Activated CD8-positive, alpha-beta T cell treated with anti-CD3 and anti-CD28 coated beads for 36 hours (primary cell): ENCODE measurements around the gene UBTF. TPM values are rescaled to one million over a fixed set of nuclear protein-coding genes. Genes with fewer than 3 reads are reported as not detected.
A peak's percentile ranks its signal among the peaks of the same experiment; 100 is the strongest.

Experiments used
- ATAC-seq: fragments of 200-7000 bp; cut with Tn5 transposase; one replicate; pipeline ENCODE4 v1.10.0; 2021; ENCODE audit warnings: mild to moderate bottlenecking, moderate library complexity
- CTCF ChIA-PET: fragments of 350-600 bp; sonication (Branson Sonifier 250); formaldehyde crosslinking; loops from one replicate; lab custom pipeline; 2021; ENCODE audit warnings: antibody characterized with exemption; lab: Charles Lee
- POLR2A ChIA-PET: fragments of 350-600 bp; sonication (Branson Sonifier 250); formaldehyde crosslinking; loops from one replicate; lab custom pipeline; 2021; ENCODE audit warnings: antibody characterized with exemption; lab: Charles Lee
- DNase-seq: peaks from one replicate; pipeline ENCODE4 v3.0.0-alpha.2; 2020
- H3K27ac Mint-ChIP-seq: one replicate; pipeline ENCODE4 v1.8.0; 2021; ENCODE audit warnings: mild to moderate bottlenecking, mixed read lengths
- H3K27me3 Mint-ChIP-seq: one replicate; pipeline ENCODE4 v1.8.0; 2021; ENCODE audit warnings: mixed read lengths
- H3K36me3 Mint-ChIP-seq: one replicate; pipeline ENCODE4 v1.8.0; 2021; ENCODE audit warnings: low read depth, mixed read lengths
- H3K4me1 Mint-ChIP-seq: one replicate; pipeline ENCODE4 v1.8.0; 2021; ENCODE audit warnings: low read depth, mixed read lengths
- H3K4me3 Mint-ChIP-seq: one replicate; pipeline ENCODE4 v1.8.0; 2021; ENCODE audit warnings: mild to moderate bottlenecking, moderate library complexity, mixed read lengths
- H3K9me3 Mint-ChIP-seq: one replicate; pipeline ENCODE4 v1.8.0; 2021; ENCODE audit warnings: mixed read lengths
- CTCF ChIP-seq: fragments of 200-600 bp; IDR thresholded peaks from one replicate; pipeline ENCODE4 v1.8.0; 2022; ENCODE audit warnings: antibody characterized with exemption, mild to moderate bottlenecking
- intact Hi-C: fragments of 100-400 bp; cut with micrococcal nuclease; formaldehyde crosslinking; loops from one replicate; pipeline ENCODE4 v1.10.0; 2022
- total RNA-seq, 2 experiments: library from RNA; stranded (reverse); gene quantifications; one replicate each; pipeline ENCODE4 v1.2.3, GENCODE V29; 2021

UBTF gene
- total RNA-seq, 2 experiments from 2014 or later = 129 to 135 TPM

- Mint-ChIP-seq H3K4me3 (peak overlapping the region; percentile 82), H3K27ac (peak overlapping the region; percentile 97), H3K4me1 (peaks cover 63% of the 10 kb centered on the region), H3K36me3 (peaks cover 65% of the 10 kb centered on the region), H3K27me3 (no peaks in the 10 kb centered on the region), H3K9me3 (no peaks in the 10 kb centered on the region)
- intact Hi-C loops = no loop called here
- ChIA-PET POLR2A (interaction anchor here (0.7 to 4.5 kb wide), 26 partner anchors 9 to 150 kb away, joined by 3 to 50 read pairs (median 5); partner anchors contain the start of genes GRN, HDAC5, SLC25A39 and TMUB2), CTCF (interaction anchor here (0.6 to 4.3 kb wide), 41 partner anchors 9 to 406 kb away, joined by 3 to 63 read pairs (median 4); partner anchors contain the start of genes FAM171A2, GPATCH8, GRN and SLC25A39)
- ATAC-seq (peak; percentile 89), DNase-seq (peak; percentile 95)
- peak; percentile 99 for TF ChIP-seq CTCF
Measured at GRCh38 chr17:44210342-44211192, 8.9 kb downstream of the UBTF start.

- ChIA-PET POLR2A (interaction anchor here (0.9 to 4.5 kb wide), 23 partner anchors 8 to 151 kb away, joined by 3 to 50 read pairs (median 5); partner anchors contain the start of genes GRN, HDAC5, SLC25A39 and TMUB2), CTCF (interaction anchor here (0.6 to 4.3 kb wide), 40 partner anchors 8 to 407 kb away, joined by 3 to 63 read pairs (median 4); partner anchors contain the start of genes FAM171A2, GPATCH8, GRN and SLC25A39)
- H3K4me1 Mint-ChIP-seq = peaks cover 59% of the 10 kb centered on the region
- peaks cover 58% of the 10 kb centered on the region for H3K36me3 Mint-ChIP-seq
- H3K4me3 Mint-ChIP-seq = peak overlapping the region; percentile 82
- no peak for TF ChIP-seq CTCF
- no peaks in the 10 kb centered on the region for H3K27me3 Mint-ChIP-seq
- H3K27ac Mint-ChIP-seq = peak overlapping the region; percentile 97
- peak; percentile 80 for DNase-seq
- no peaks in the 10 kb centered on the region for H3K9me3 Mint-ChIP-seq
- intact Hi-C loops = no loop called here
- peak; percentile 74 for ATAC-seq
Measured at GRCh38 chr17:44209786-44210341, 9.6 kb downstream of the UBTF start.

GRCh38 chr17:44207743-44208142 is 11.7 kb downstream of the UBTF start:
- H3K27ac Mint-ChIP-seq = peak overlapping the region; percentile 97
- no peak for ATAC-seq
- intact Hi-C loops = no loop called here
- ChIA-PET CTCF (interaction anchor here (3.8 to 4.3 kb wide), 2 partner anchors 12 to 138 kb away, joined by 53 read pairs; partner anchors contain the start of genes GRN and UBTF), POLR2A (interaction anchor here (0.6 to 4.5 kb wide), 6 partner anchors 10 to 147 kb away, joined by 3 to 35 read pairs (median 5); no protein-coding TSS in a partner anchor)
- peaks cover 54% of the 10 kb centered on the region for H3K4me1 Mint-ChIP-seq
- peaks cover 37% of the 10 kb centered on the region for H3K36me3 Mint-ChIP-seq
- no peak for TF ChIP-seq CTCF
- no peak overlapping the region for H3K4me3 Mint-ChIP-seq
- DNase-seq = no peak
- H3K27me3 Mint-ChIP-seq = no peaks in the 10 kb centered on the region
- H3K9me3 Mint-ChIP-seq = no peaks in the 10 kb centered on the region

- Mint-ChIP-seq H3K36me3 (peaks cover 35% of the 10 kb centered on the region), H3K27me3 (no peaks in the 10 kb centered on the region), H3K4me1 (peaks cover 52% of the 10 kb centered on the region), H3K9me3 (no peaks in the 10 kb centered on the region), H3K27ac (peak overlapping the region; percentile 4), H3K4me3 (no peak overlapping the region)
- ATAC-seq = no peak
- CTCF ChIA-PET = interaction anchor here (2.2 kb wide), 1 partner anchor 138 kb away, joined by 9 read pairs; the partner anchor contains the start of gene GRN
- intact Hi-C loops = no loop called here
- no peak for DNase-seq
- POLR2A ChIA-PET = interaction anchor here (0.6 to 3.5 kb wide), 6 partner anchors 10 to 156 kb away, joined by 3 to 19 read pairs (median 4); partner anchors contain the start of gene FAM171A2
- TF ChIP-seq CTCF = no peak
Measured at GRCh38 chr17:44207319-44207718, 12.2 kb downstream of the UBTF start.
